Right lobe of liver (tissue), 6 donors: ENCODE data around the gene CFAP157. TPM values are rescaled to one million over a fixed set of nuclear protein-coding genes. Genes with fewer than 3 reads are reported as not detected.

Experiments used
- ATAC-seq, 4 donors: fragments of 200-7000 bp; cut with Tn5 transposase; one replicate each; pipeline ENCODE4 v1.9.1; 2020; ENCODE audit warnings: mild to moderate bottlenecking in 4 of 4, moderate library complexity in 4 of 4
- DNase-seq, 3 donors: peaks; one replicate each; pipeline ENCODE4 v3.0.0-alpha.2; 2020
- H3K27ac ChIP-seq, 3 donors: fragments of 200-600 bp; one replicate each; pipeline ENCODE4 v1.8.0; 2022
- H3K27me3 ChIP-seq, 2 donors: fragments of 200-600 bp; one replicate each; pipeline ENCODE4 v1.8.0; 2022
- H3K36me3 ChIP-seq, 4 donors: fragments of 200-600 bp; sonication (generic) in 1 of 4; one replicate each; pipeline versions ENCODE4 v1.5.1 to v1.8.0; 2017 to 2022; ENCODE audit warnings: control low read depth in 1 of 4
- H3K4me1 ChIP-seq, 4 donors: fragments of 200-600 bp; sonication (generic) in 1 of 4; one replicate each; pipeline versions ENCODE4 v1.5.1 to v1.8.0; 2017 to 2022; ENCODE audit warnings: control low read depth in 1 of 4
- H3K4me3 ChIP-seq, 3 donors: fragments of 200-600 bp; one replicate each; pipeline ENCODE4 v1.8.0; 2022
- H3K9me3 ChIP-seq, 4 donors: fragments of 200-600 bp; sonication (generic) in 1 of 4; one replicate each; pipeline versions ENCODE4 v1.5.1 to v1.8.0; 2017 to 2022; ENCODE audit warnings: control low read depth in 1 of 4
- POLR2A ChIP-seq: fragments of 450-650 bp; IDR thresholded peaks from one replicate; pipeline ENCODE4 v1.6.1; 2017; ENCODE audit warnings: antibody characterized with exemption, mild to moderate bottlenecking
- WGBS: methylation state at CpG from one replicate; pipeline ENCODE4 v1.1.6; 2018; ENCODE audit warnings: low coverage, low lambda C conversion rate; ENCODE audit not compliant: insufficient coverage; ENCODE audit errors: missing lambda C conversion rate; 5-methylcytosine and 5-hydroxymethylcytosine counted together
- intact Hi-C, 2 donors: fragments of 100-400 bp; cut with DNase I; formaldehyde crosslinking; loops; one replicate each; pipeline versions ENCODE4 v1.11.2 to v1.14.1; 2022
- total RNA-seq, 6 experiments: library from RNA; depleted of rRNA in 2 of 6; stranded (reverse); fragments of >200 nt in 2 of 6; fragmentation: NEBNext Ultra II Directional in 3 of 6; extraction: Animal tissue kit (Norgen Biotek cat#: 25700) in 3 of 6; gene quantifications; one replicate each; pipeline versions ENCODE4 v1.1.0 to v1.2.4, GENCODE V29; 2016 to 2023
- TF ChIP-seq, protein P1 (sequence below), 4 donors: fragments of 200-600 bp in 3 of 4; fragments of 450-650 bp in 1 of 4; IDR thresholded peaks; one replicate each; pipeline versions ENCODE4 v1.5.1 to v1.8.0; 2016 to 2022; ENCODE audit warnings: antibody characterized with exemption in 4 of 4, mild to moderate bottlenecking in 2 of 4
- donor health status: DM: no; HTN: yes; CAD: no.
- donor health status: DM: no; HTN: no; CAD: no.
- donor health status: DM: no; HTN: no; CAD: no.
- donor health status: DM: no; HTN: yes; CAD: no.
- donor health status: DM: no; HTN: yes; CAD: no.

The CFAP157 gene
- total RNA-seq, 6 experiments from 2014 or later = 0.10 TPM; not detected in 5

GRCh38 chr9:127729522-127730256, 22.9 kb downstream of the CFAP157 start:
- 50% methylated on average over 1 of the region's 18 CpGs for WGBS
- Histone ChIP-seq H3K9me3 (no peaks in the 10 kb centered on the region), H3K4me3 (no peak overlapping the region), H3K36me3 (no peaks in the 10 kb centered on the region), H3K27ac (no peak overlapping the region), H3K27me3 (no peaks in the 10 kb centered on the region), H3K4me1 (peaks cover 0 to 6% (median 3%) of the 10 kb centered on the region in 4 donors)
- no peak for TF ChIP-seq POLR2A
- TF ChIP-seq, protein P1, sequence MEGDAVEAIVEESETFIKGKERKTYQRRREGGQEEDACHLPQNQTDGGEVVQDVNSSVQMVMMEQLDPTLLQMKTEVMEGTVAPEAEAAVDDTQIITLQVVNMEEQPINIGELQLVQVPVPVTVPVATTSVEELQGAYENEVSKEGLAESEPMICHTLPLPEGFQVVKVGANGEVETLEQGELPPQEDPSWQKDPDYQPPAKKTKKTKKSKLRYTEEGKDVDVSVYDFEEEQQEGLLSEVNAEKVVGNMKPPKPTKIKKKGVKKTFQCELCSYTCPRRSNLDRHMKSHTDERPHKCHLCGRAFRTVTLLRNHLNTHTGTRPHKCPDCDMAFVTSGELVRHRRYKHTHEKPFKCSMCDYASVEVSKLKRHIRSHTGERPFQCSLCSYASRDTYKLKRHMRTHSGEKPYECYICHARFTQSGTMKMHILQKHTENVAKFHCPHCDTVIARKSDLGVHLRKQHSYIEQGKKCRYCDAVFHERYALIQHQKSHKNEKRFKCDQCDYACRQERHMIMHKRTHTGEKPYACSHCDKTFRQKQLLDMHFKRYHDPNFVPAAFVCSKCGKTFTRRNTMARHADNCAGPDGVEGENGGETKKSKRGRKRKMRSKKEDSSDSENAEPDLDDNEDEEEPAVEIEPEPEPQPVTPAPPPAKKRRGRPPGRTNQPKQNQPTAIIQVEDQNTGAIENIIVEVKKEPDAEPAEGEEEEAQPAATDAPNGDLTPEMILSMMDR (IDR thresholded peaks at IDR 0.05) = no peak
- ATAC-seq = no peak
- intact Hi-C loops = loop anchor here (5.0 to 10.0 kb wide), 4 partner anchors 137 to 225 kb away; partner anchors contain the start of gene AK1 (in 1 of the 2)
- DNase-seq = no peak

GRCh38 chr9:127730262-127730661, 23.5 kb downstream of the CFAP157 start:
- TF ChIP-seq, protein P1 (IDR thresholded peaks at IDR 0.05) = no peak
- no peak for TF ChIP-seq POLR2A
- no peak overlapping the region for H3K4me3 ChIP-seq
- WGBS = no CpG with 5 or more reads among the region's 9 CpGs
- H3K27me3 ChIP-seq = no peaks in the 10 kb centered on the region
- H3K4me1 ChIP-seq = peaks cover 0 to 6% (median 3%) of the 10 kb centered on the region in 4 donors
- ATAC-seq = no peak
- no peaks in the 10 kb centered on the region for H3K9me3 ChIP-seq
- intact Hi-C loops = loop anchor here (5.0 to 10.0 kb wide), 3 partner anchors 138 to 145 kb away; partner anchors contain the start of gene AK1 (in 1 of the 2)
- DNase-seq = no peak
- no peaks in the 10 kb centered on the region for H3K36me3 ChIP-seq
- no peak overlapping the region for H3K27ac ChIP-seq

GRCh38 chr9:127730799-127731410, 24.1 kb downstream of the CFAP157 start:
- intact Hi-C loops = loop anchor here (5.0 to 10.0 kb wide), 3 partner anchors 139 to 144 kb away; partner anchors contain the start of gene AK1 (in 1 of the 2)
- Histone ChIP-seq H3K27me3 (no peaks in the 10 kb centered on the region), H3K36me3 (no peaks in the 10 kb centered on the region), H3K9me3 (no peaks in the 10 kb centered on the region), H3K4me1 (peaks cover 0 to 6% (median 3%) of the 10 kb centered on the region in 4 donors), H3K4me3 (no peak overlapping the region), H3K27ac (no peak overlapping the region)
- WGBS = no CpG with 5 or more reads among the region's 9 CpGs
- no peak for ATAC-seq
- TF ChIP-seq, protein P1 (IDR thresholded peaks at IDR 0.05) = no peak
- no peak for DNase-seq

GRCh38 chr9:127731938-127732337, 25.1 kb downstream of the CFAP157 start:
- H3K36me3 ChIP-seq = no peaks in the 10 kb centered on the region
- H3K4me1 ChIP-seq = peaks cover 0 to 6% (median 3%) of the 10 kb centered on the region in 4 donors
- no peak overlapping the region for H3K4me3 ChIP-seq
- H3K27ac ChIP-seq = no peak overlapping the region
- DNase-seq (no peak), ATAC-seq (no peak)
- 71% methylated on average over 5 of the region's 16 CpGs for WGBS
- H3K9me3 ChIP-seq = no peaks in the 10 kb centered on the region
- intact Hi-C loops = loop anchor here (5.0 to 10.0 kb wide), 3 partner anchors 140 to 145 kb away; partner anchors contain the start of gene AK1 (in 1 of the 2)
- no peak for TF ChIP-seq POLR2A
- TF ChIP-seq, protein P1 (IDR thresholded peaks at IDR 0.05) = no peak
- no peaks in the 10 kb centered on the region for H3K27me3 ChIP-seq
